Left hindlimb (tissue), 1 donor: Measurements from ENCODE around the gene ARHGEF19.
"Not testable (repeated sequence)": the region's sequence is repeated elsewhere in the genome, so short reads cannot be mapped to it uniquely, and the experiment has no call there.

Experiments used
- DNase-seq: peaks from one replicate; pipeline ENCODE4 v3.0.0-alpha.2; 2018

ARHGEF19 gene

GRCh38 chr1:16178596-16179497 lies 33.6 kb downstream of the ARHGEF19 start:
- DNase-seq = no peak

- DNase-seq = no peak
These were observed 35.1 kb downstream of the ARHGEF19 start for GRCh38 chr1:16177306-16177705.

GRCh38 chr1:16176653-16177052 lies 35.8 kb downstream of the ARHGEF19 start:
- DNase-seq = no peak

DNA sequence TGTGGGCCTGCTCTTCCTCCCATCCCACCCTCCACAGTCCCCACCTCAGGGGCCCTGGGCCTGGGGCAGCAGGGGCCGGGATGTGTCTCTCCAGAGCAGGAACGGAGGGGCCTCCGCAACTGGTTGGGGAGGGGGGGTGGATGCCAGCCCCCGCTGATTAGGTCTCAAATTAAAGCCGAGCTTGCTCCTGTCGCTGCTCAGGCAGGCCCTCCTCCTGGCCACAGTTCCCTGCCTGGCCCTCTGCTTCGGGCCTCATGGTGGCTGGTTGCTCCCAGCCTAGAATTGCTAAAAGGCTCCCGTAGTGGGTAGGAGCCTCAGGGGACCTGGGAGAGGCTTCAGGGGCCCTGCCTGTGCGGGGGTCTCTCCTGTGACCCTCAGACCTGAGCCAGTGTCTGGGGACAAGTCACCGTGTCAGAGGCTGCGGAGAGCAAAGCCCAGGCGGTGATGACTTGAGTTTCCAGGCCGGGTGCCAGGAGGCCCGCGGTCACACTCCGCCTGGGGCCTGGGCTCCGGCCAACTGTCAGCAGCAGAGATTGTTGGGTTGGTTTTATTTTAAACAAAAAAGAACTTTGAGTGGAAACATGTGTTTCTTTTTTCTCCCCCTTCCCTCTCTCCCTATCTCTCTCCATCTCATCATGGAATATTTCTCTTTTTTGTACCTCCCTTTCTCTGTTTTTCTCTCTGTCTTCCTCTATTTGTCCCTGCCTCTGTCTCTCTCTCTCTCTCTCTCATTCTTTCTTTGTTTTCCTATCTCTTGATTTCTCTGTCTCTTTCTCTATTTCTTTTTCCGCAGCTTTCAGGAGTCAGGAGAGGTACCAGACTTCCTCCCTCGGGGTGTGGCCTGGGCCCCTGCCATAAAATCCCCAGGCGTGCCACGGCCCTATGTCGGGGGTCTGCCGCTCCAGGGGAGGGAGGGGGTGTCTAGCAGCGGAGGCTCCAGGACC lies 36.6 kb downstream of the ARHGEF19 start:
- DNase-seq = peak; percentile 94

- DNase-seq = no peak
These were observed 37.4 kb downstream of the ARHGEF19 start for GRCh38 chr1:16174886-16175598.

DNA sequence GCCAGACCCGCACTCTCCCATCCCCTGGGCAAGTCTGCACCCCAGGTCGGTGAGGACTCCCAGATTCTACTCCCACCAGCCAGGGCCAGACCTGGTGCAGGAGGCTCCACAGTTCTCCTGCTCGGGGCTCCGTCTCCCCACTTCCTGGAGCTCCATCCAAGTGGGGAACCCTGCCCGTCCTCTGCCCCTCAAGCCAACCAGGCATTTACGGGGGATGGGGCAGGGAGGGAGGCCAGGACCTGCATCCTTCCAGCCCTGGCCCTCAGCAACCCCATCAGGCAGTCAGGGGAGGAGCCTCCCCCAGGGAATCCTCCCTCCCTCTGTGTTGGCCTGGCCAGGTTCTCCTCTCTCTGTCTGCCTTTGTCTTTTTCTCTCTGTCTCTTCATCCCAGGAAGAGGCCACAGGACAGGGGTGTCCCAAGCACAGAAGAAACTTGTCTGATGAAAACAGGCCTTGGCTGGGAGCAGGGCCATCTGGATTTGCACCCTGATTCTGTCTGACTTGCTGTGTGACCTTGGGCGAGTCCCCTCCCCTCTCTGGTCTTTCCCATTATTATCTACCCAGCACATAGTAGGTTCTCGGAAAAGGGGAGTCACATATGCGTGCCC lies 38.1 kb downstream of the ARHGEF19 start:
- DNase-seq = no peak

- no peak for DNase-seq
These were observed 38.8 kb downstream of the ARHGEF19 start for GRCh38 chr1:16173447-16174260.

DNA sequence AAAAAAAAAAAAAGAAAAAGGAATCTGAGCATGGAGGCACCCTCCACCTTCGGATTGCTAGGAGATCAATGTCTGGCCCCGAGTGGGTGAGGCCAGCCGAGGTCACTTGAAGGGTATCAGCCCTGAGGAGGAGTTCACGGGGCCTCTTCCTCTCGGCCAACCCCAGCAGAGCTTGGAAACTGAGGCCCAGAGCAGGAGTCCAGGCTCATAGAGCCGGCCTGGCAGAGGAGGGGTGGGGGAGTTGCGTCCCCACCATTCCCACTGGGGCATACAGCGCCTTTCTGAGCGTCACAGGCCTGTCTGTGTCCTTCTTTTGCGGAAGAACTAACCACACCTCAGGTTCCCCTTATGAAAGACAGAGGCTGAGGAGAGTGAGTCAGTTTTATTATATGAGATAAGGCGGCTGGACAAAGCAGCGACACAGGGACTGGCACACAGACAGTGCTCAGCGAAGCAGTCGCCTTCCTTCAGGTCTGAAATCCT lies 39.4 kb downstream of the ARHGEF19 start:
- DNase-seq = no peak

- no peak for DNase-seq
These were observed 40.1 kb downstream of the ARHGEF19 start for GRCh38 chr1:16172218-16172830.

GRCh38 chr1:16171314-16172151 lies 40.9 kb downstream of the ARHGEF19 start:
- DNase-seq = no peak

DNA sequence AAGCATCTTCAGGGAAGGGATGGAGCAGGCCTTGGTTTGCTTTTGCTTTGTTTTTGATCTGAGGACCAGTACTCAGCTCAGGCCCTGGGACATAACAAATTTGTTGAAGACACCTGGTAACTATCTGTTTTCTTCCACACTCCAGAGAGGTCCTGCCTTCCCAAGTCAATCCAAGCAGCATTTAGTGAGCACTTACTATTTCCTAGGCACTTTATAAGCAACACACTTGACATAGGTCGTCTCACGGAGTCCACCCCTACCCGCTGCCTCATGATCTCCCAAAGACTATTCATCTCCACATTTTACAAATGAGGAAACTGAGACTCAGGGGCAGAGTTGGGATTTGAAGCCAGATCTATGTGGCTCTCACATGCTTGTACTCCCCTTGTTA lies 42.2 kb downstream of the ARHGEF19 start:
- DNase-seq = no peak

- DNase-seq = no peak
These were observed 43.7 kb downstream of the ARHGEF19 start for GRCh38 chr1:16168622-16169360.

DNA sequence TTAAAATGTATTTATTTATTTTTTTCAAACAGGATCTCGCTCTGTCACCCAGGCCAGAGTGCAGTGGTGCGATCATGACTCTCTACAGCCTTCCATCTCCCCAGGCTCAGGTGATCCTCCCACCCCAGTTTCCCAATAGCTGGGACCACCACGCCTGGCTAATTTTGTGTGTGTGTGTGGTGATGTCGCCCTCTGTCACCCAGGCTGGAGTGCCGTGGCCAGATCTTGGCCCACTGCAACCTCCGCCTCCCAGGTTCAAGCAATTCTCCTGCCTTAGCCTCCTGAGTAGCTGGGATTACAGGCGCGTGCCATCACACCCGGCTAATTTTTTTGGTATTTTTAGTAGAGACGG lies 44.3 kb downstream of the ARHGEF19 start:
- DNase-seq = not testable (repeated sequence)

GRCh38 chr1:16167331-16168143 lies 44.9 kb downstream of the ARHGEF19 start:
- DNase-seq = peak; percentile 44

DNA sequence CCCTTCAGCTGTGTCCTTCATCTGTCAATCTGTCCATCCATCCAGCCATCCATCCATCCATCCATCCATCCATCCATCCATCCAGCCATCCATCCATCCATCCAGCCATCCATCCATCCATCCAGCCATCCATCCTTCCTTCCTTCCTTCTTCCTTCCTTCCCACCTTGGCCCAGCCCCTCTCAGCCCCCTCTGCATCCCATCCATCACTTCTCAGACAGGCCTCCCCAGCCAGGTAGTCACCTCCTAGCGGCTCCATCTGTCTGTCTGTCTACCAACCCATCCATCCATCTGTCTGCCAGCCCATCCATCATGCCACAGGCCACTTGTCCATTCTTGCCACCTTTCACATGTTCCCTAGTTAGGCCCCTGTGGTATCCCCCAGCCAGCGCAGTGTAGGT lies 46.3 kb downstream of the ARHGEF19 start:
- no peak for DNase-seq

GRCh38 chr1:16165548-16165947 lies 46.9 kb downstream of the ARHGEF19 start:
- no peak for DNase-seq

DNA sequence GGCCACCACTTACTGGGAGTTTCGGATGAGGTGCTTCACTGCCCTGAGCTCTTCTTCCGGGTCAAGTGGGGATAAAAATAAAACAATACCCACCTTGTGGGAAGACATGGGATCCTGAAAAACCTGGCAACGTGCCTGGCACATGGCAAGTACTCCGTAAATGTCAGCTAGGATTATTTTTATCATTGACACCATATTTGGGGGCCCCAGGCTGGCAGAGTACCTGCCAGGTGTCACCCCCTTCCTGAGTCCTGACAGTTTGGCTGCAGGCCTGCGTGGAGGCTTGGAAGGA lies 47.4 kb downstream of the ARHGEF19 start:
- DNase-seq = no peak

DNA sequence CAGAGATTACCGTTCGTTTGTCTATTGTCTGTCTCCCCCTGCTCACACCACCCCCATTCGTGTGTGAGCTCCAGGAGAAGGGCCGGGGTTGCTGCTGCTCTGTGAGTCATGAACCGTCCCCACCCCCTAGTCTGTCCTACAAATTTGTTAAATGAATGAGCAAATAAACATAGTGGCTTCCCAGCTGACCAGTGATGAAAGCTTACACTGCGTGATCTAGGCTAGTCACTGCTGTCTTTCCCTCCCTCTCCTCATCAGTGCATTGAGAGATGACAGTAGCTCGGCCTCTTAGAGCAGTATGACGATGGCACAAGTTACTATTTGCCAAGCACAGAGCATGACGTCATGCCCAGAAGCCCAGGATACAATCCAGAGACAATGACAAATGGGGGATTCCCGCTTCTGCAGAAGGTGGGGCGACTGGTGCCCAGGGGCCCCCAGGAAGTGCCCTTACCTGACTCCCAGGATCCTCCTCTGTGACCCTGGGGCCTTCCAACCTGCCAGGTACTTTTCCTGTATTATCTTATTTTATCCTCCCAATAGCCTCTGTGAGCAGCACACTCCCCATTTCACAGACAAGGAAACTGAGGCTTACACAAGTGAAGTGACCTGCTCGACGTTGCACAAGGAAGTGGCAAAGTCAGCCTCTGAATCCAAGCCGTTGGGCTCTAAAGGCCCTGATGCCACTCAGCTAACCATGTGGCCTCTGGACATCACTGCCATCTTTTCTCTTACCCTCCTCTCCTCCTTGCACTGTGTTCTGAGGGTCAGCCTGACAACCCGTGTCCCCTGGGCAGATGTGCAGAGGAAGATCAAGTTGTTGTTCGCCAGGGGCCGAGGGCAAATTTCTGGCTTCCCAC lies 48.0 kb downstream of the ARHGEF19 start:
- no peak for DNase-seq
